Psoas muscle (tissue), 8 donors: ENCODE data around the gene AKAP6. TPM values are rescaled to one million over a fixed set of nuclear protein-coding genes. Genes with fewer than 3 reads are reported as not detected.
A peak's percentile ranks its signal among the peaks of the same experiment; 100 is the strongest.

Experiments
- ATAC-seq, 4 donors: fragments of 200-7000 bp; cut with Tn5 transposase; one replicate each; pipeline ENCODE4 v1.9.1; 2020; ENCODE audit warnings: moderate library complexity in 3 of 4, mild to moderate bottlenecking in 2 of 4
- DNase-seq, 2 donors: peaks; one replicate each; pipeline ENCODE4 v3.0.0-alpha.2; 2020
- H3K27ac ChIP-seq: fragments of 200-600 bp; one replicate; pipeline ENCODE4 v1.8.0; 2022
- H3K27me3 ChIP-seq, 3 donors: fragments of 200-600 bp in 1 of 3; one replicate each; pipeline versions ENCODE4 v1.6.1 to v1.8.0; 2013 to 2022; ENCODE audit warnings: low read length in 2 of 3, mild to moderate bottlenecking in 2 of 3, moderate library complexity in 1 of 3; ENCODE audit not compliant: insufficient read depth in 3 of 3
- H3K36me3 ChIP-seq, 2 donors: fragments of 200-600 bp in 1 of 2; one replicate each; pipeline versions ENCODE4 v1.6.1 to v1.8.0; 2013 to 2022; ENCODE audit warnings: low read depth in 1 of 2, mild to moderate bottlenecking in 1 of 2, moderate library complexity in 1 of 2; ENCODE audit not compliant: insufficient read depth in 1 of 2
- H3K4me1 ChIP-seq: fragments of 200-600 bp; one replicate; pipeline ENCODE4 v1.8.0; 2022
- H3K4me3 ChIP-seq: fragments of 200-600 bp; one replicate; pipeline ENCODE4 v1.8.0; 2022; ENCODE audit warnings: mild to moderate bottlenecking
- H3K9me3 ChIP-seq: fragments of 200-600 bp; one replicate; pipeline ENCODE4 v1.8.0; 2022
- WGBS, 3 donors: extraction: QIAGEN DNeasy Blood & Tissue Kit; methylation state at CpG; one replicate each; pipeline versions ENCODE4 v1.1.6 to v1.1.7; 2013; 5-methylcytosine and 5-hydroxymethylcytosine counted together
- intact Hi-C, 2 donors: fragments of 100-400 bp; cut with DNase I; formaldehyde crosslinking; loops; one replicate each; pipeline versions ENCODE4 v1.11.0 to v1.14.2; 2022
- polyA plus RNA-seq, 3 donors: library from polyadenylated mRNA; stranded (reverse); fragments of 200-250 nt; gene quantifications; one replicate each; pipeline ENCODE4 v1.2.3, GENCODE V29; 2013
- total RNA-seq, 4 donors: library from RNA; stranded (reverse); fragmentation: NEBNext Ultra II Directional in 2 of 4; extraction: Animal tissue kit (Norgen Biotek cat#: 25700) in 2 of 4; gene quantifications; one replicate each; pipeline versions ENCODE4 v1.2.1 to v1.2.4, GENCODE V29; 2021 to 2023
- TF ChIP-seq, protein P1 (sequence below): fragments of 200-600 bp; IDR thresholded peaks from one replicate; pipeline ENCODE4 v1.8.0; 2022; ENCODE audit warnings: antibody characterized with exemption
- donor health status: healthy with polysubstance abuse.
- donor health status: DM: no; HTN: no; CAD: no; lungs with moderate emphysema.
- donor health status: Bipolar disorder and iron deficiency.
- donor health status: healthy.
- donor health status: DM: yes; HTN: yes; CAD: no.
- donor health status: DM: no; HTN: no; CAD: no.
- donor health status: DM: no; HTN: no; CAD: no.
- donor health status: DM: yes; HTN: yes; CAD: no.

Gene AKAP6
- total and polyA plus RNA-seq, 7 donors, result 9.1 to 173 (median 113) TPM

DNA sequence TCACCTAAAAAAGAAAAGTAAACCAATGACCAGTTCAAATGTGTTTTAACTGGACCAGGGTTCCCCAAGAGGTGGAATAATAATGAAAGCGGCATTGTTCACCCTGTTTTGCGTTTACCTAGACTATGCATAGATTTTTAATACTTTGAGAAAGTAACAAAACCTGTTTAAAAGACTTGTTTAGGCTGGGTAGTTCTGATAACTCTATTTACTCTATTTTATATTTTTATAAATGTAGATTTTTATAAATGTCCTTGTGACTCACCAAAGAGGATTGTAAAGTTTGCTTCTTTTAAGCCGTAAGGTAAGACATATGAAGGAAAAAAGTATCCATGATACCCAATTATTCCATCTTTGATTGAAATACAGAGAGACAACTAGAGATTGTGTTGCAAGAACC lies 321.6 kb downstream of the AKAP6 start:
- TF ChIP-seq, protein P1, sequence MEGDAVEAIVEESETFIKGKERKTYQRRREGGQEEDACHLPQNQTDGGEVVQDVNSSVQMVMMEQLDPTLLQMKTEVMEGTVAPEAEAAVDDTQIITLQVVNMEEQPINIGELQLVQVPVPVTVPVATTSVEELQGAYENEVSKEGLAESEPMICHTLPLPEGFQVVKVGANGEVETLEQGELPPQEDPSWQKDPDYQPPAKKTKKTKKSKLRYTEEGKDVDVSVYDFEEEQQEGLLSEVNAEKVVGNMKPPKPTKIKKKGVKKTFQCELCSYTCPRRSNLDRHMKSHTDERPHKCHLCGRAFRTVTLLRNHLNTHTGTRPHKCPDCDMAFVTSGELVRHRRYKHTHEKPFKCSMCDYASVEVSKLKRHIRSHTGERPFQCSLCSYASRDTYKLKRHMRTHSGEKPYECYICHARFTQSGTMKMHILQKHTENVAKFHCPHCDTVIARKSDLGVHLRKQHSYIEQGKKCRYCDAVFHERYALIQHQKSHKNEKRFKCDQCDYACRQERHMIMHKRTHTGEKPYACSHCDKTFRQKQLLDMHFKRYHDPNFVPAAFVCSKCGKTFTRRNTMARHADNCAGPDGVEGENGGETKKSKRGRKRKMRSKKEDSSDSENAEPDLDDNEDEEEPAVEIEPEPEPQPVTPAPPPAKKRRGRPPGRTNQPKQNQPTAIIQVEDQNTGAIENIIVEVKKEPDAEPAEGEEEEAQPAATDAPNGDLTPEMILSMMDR, result no peak
- Histone ChIP-seq H3K27me3 (no peaks in the 10 kb centered on the region), H3K27ac (no peak overlapping the region), H3K36me3 (no peaks in the 10 kb centered on the region), H3K9me3 (no peaks in the 10 kb centered on the region), H3K4me3 (no peak overlapping the region), H3K4me1 (peaks cover 6% of the 10 kb centered on the region)
- DNase-seq (no peak), ATAC-seq (no peak)
- WGBS, 3 donors, result 98 to 99% (median 98%) methylated on average over 3 of the region's 3 CpGs
- intact Hi-C loops, result no loop called here

DNA sequence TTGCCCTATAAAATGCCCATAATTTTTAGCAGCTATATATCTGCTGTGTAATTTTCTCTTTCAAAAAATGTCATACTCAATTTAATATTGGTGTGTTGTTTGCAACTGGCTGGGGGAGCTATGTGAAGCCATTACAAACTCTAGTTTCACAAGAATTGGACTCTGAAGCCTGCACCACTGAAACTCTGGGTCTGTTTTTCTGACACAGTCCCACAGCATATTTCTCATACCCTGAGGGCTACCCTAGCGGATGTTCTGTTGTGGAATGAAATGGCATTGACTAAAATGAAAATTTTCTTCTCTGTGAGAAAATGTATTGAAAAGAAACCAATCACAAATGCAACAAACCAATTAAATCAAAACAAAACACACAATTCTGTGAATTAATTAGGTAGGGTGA lies 325.0 kb downstream of the AKAP6 start:
- Histone ChIP-seq H3K27ac (no peak overlapping the region), H3K36me3 (no peaks in the 10 kb centered on the region), H3K9me3 (no peaks in the 10 kb centered on the region), H3K4me3 (no peak overlapping the region), H3K4me1 (peaks cover 8% of the 10 kb centered on the region), H3K27me3 (no peaks in the 10 kb centered on the region)
- intact Hi-C loops, result no loop called here
- no peak for ATAC-seq
- TF ChIP-seq, protein P1, result no peak
- no peak for DNase-seq
- WGBS, 3 donors, result 91 to 96% (median 91%) methylated on average over 1 of the region's 1 CpG

DNA sequence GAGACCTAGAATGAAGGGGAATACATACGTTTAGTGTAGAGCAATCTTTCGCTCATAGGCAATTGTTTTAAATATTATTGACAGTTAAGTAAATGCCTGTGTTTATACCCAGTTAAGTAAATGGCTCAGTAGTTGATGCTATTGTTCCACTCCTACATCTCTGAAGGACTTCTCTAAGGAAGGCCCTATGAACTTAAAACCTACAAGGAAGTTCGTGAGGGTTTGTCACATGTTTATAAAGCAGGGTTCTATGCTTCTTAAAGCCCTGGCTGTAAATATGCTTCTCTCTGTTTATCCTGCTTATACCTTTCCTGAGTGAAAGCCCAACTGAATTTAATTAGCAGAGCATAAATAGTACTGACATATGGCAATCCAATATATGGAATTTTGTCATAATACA lies 327.5 kb downstream of the AKAP6 start:
- peaks cover 14% of the 10 kb centered on the region for H3K4me1 ChIP-seq
- TF ChIP-seq, protein P1, result no peak
- intact Hi-C loops, result no loop called here

DNA sequence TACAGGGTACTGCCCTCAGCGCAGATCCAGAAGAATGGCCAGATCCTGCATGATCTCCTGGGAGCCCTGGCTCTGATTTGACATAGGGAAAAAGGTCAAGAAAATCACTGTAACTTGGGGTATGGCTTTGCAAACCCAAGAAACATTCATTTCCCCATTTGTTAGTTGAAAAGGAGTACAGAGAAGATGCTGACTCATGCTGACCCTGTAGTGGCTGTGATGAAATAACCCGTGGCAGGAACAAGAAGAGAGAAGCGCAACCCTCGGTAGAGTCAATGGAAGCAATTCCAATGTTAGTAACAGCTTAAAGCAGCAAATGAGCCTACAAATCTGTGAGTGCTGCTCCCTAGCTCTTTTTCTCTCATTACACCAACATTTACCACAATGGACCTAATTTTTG lies 328.0 kb downstream of the AKAP6 start:
- WGBS, 3 donors, result 22 to 49% (median 46%) methylated on average over 4 of the region's 4 CpGs
- DNase-seq (peak in 1 of 2 donors; percentile 17), ATAC-seq (peak; percentile 57 to 93 (median 86))
- TF ChIP-seq, protein P1, result no peak
- Histone ChIP-seq H3K27me3 (no peaks in the 10 kb centered on the region), H3K9me3 (no peaks in the 10 kb centered on the region), H3K27ac (peak overlapping the region; percentile 18), H3K36me3 (no peaks in the 10 kb centered on the region), H3K4me3 (no peak overlapping the region), H3K4me1 (peaks cover 19% of the 10 kb centered on the region)
- intact Hi-C loops, result no loop called here

More for the DNA sequence above, 327.5 kb downstream of the AKAP6 start:
- no peaks in the 10 kb centered on the region for H3K27me3 ChIP-seq
- H3K36me3 ChIP-seq, result no peaks in the 10 kb centered on the region
- no peaks in the 10 kb centered on the region for H3K9me3 ChIP-seq
- WGBS, 3 donors, result 89 to 96% (median 92%) methylated on average over 3 of the region's 3 CpGs
- DNase-seq, result no peak
- H3K4me3 ChIP-seq, result no peak overlapping the region
- H3K27ac ChIP-seq, result peak overlapping the region; percentile 18
- peak; percentile 7 to 18 (median 13) for ATAC-seq

DNA sequence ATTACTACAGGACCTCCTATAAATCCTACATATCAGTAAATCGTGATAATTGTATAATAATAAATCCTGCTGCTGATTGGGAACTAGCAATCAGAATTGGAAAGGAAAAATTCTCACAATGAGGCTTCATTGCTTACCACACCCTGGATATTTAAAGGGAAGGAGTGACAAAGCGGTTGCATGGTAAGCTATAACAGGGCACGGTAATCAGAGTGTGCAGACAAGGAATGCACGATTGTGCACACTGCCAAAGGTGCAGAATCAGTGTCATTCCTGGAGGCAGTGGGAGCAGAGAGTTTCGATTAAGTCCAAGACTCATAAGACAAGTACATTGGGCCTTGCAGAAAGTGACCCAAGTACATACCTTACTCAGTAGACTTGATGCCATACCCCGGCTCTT lies 332.1 kb downstream of the AKAP6 start:
- intact Hi-C loops, result no loop called here
- ATAC-seq, result no peak
- Histone ChIP-seq H3K9me3 (no peaks in the 10 kb centered on the region), H3K4me1 (peaks cover 19% of the 10 kb centered on the region), H3K27me3 (no peaks in the 10 kb centered on the region), H3K36me3 (no peaks in the 10 kb centered on the region), H3K27ac (no peak overlapping the region), H3K4me3 (no peak overlapping the region)
- WGBS, 3 donors, result 63 to 74% (median 68%) methylated on average over 6 of the region's 6 CpGs
- DNase-seq, result no peak
- TF ChIP-seq, protein P1, result no peak
